OCI-LY7 (cell line): ENCODE measurements around the gene LITAFD.

ENCODE experiments used
- CTCF ChIP-seq: fragments of 200-600 bp; sonication (generic); conservative IDR thresholded peaks from 2 replicates; pipeline ENCODE4 v1.5.1; 2014; ENCODE audit warnings: mild to moderate bottlenecking, antibody characterized with exemption, low read length, moderate library complexity, mixed read lengths
- EZH2phosphoT487 ChIP-seq: fragments of 200-600 bp; sonication (generic); IDR thresholded peaks from 2 replicates; pipeline ENCODE4 v1.6.1; 2018; ENCODE audit warnings: low read depth, borderline replicate concordance, mild to moderate bottlenecking, mixed run types, antibody characterized with exemption, low read length, moderate library complexity, mixed read lengths

- TF ChIP-seq CTCF (no peak), EZH2phosphoT487 (no peak)
These were observed 28.7 kb downstream of the LITAFD start for GRCh38 chr16:8910811-8911210.
